H9 (cell line): ENCODE measurements around the gene LRPAP1. TPM values are rescaled to one million over a fixed set of nuclear protein-coding genes. Genes with fewer than 3 reads are reported as not detected.
A peak's percentile ranks its signal among the peaks of the same experiment; 100 is the strongest.
"Not testable (repeated sequence)": the region's sequence is repeated elsewhere in the genome, so short reads cannot be mapped to it uniquely, and the experiment has no call there.

Experiments
- DNase-seq: peaks from one replicate; pipeline ENCODE4 v3.0.0-alpha.2; 2017
- H2AFZ ChIP-seq: one replicate; pipeline ENCODE4 v1.6.1; 2013; ENCODE audit warnings: mild to moderate bottlenecking, low read length, control low read depth, moderate library complexity
- H2AK5ac ChIP-seq: 2 replicates; pipeline ENCODE4 v1.6.1; 2013; ENCODE audit warnings: low read length, control low read depth, mixed read lengths; ENCODE audit not compliant: insufficient read length
- H2BK120ac ChIP-seq: one replicate; pipeline ENCODE4 v1.6.1; 2013; ENCODE audit warnings: low read depth, mild to moderate bottlenecking, low read length, control low read depth, inconsistent platforms; ENCODE audit not compliant: poor library complexity, severe bottlenecking
- H2BK12ac ChIP-seq: 2 replicates; pipeline ENCODE4 v1.6.1; 2013; ENCODE audit warnings: low read length, control low read depth, mixed read lengths, low read depth; ENCODE audit not compliant: insufficient read length
- H2BK15ac ChIP-seq: 2 replicates; pipeline ENCODE4 v1.6.1; 2013; ENCODE audit warnings: low read depth, low read length, control low read depth
- H2BK20ac ChIP-seq: one replicate; pipeline ENCODE4 v1.6.1; 2013; ENCODE audit warnings: low read depth, mild to moderate bottlenecking, low read length, control low read depth, inconsistent platforms; ENCODE audit not compliant: poor library complexity, severe bottlenecking
- H2BK5ac ChIP-seq: 2 replicates; pipeline ENCODE4 v1.6.1; 2013; ENCODE audit warnings: low read length, control low read depth, mixed read lengths; ENCODE audit not compliant: insufficient read length
- H3K14ac ChIP-seq: 2 replicates; pipeline ENCODE4 v1.6.1; 2013; ENCODE audit warnings: low read length, control low read depth; ENCODE audit not compliant: insufficient read depth
- H3K18ac ChIP-seq: 2 replicates; pipeline ENCODE4 v1.6.1; 2013; ENCODE audit warnings: low read depth, mild to moderate bottlenecking, mixed read lengths, low read length, control low read depth; ENCODE audit not compliant: insufficient read length
- H3K23ac ChIP-seq: 2 replicates; pipeline ENCODE4 v1.6.1; 2013; ENCODE audit warnings: low read length, control low read depth, mixed read lengths, low read depth; ENCODE audit not compliant: insufficient read length
- H3K23me2 ChIP-seq: 2 replicates; pipeline ENCODE4 v1.6.1; 2013; ENCODE audit warnings: low read depth, mild to moderate bottlenecking, mixed read lengths, low read length, control low read depth; ENCODE audit not compliant: insufficient read length, poor library complexity, severe bottlenecking
- H3K27ac ChIP-seq: 2 replicates; pipeline ENCODE4 v1.5.1; 2013; ENCODE audit warnings: low read length, control low read depth, mixed read lengths, low read depth; ENCODE audit not compliant: insufficient read length
- H3K27me3 ChIP-seq: 2 replicates; pipeline ENCODE4 v1.6.1; 2013; ENCODE audit warnings: low read length, control low read depth, inconsistent platforms; ENCODE audit not compliant: insufficient read depth
- H3K4ac ChIP-seq: 2 replicates; pipeline ENCODE4 v1.6.1; 2013; ENCODE audit warnings: low read depth, mild to moderate bottlenecking, control low read depth, inconsistent platforms, low read length, moderate library complexity
- H3K4me1 ChIP-seq: 2 replicates; pipeline ENCODE4 v1.6.1; 2013; ENCODE audit warnings: low read length, control low read depth, inconsistent platforms; ENCODE audit not compliant: insufficient read depth
- H3K4me2 ChIP-seq: 2 replicates; pipeline ENCODE4 v1.6.1; 2013; ENCODE audit warnings: low read length, control low read depth, mixed read lengths; ENCODE audit not compliant: insufficient read length, insufficient read depth
- H3K56ac ChIP-seq: 2 replicates; pipeline ENCODE4 v1.6.1; 2013; ENCODE audit warnings: low read depth, mild to moderate bottlenecking, mixed read lengths, low read length, control low read depth; ENCODE audit not compliant: insufficient read length
- H3K79me1 ChIP-seq: 2 replicates; pipeline ENCODE4 v1.6.1; 2013; ENCODE audit warnings: low read depth, mild to moderate bottlenecking, moderate library complexity, low read length, control low read depth, inconsistent platforms; ENCODE audit not compliant: insufficient read depth, poor library complexity, severe bottlenecking
- H3K79me2 ChIP-seq: 2 replicates; pipeline ENCODE4 v1.6.1; 2013; ENCODE audit warnings: low read length, control low read depth, inconsistent platforms; ENCODE audit not compliant: insufficient read depth
- H3K9ac ChIP-seq: 2 replicates; pipeline ENCODE4 v1.6.1; 2013; ENCODE audit warnings: low read length, control low read depth, mixed read lengths; ENCODE audit not compliant: insufficient read length; ENCODE audit errors: extremely low read depth
- H3K9me3 ChIP-seq: one replicate; pipeline ENCODE4 v1.6.1; 2013; ENCODE audit warnings: low read depth, low read length, inconsistent platforms; ENCODE audit not compliant: control insufficient read depth
- H3T11ph ChIP-seq: one replicate; pipeline ENCODE4 v1.6.1; 2013; ENCODE audit warnings: mild to moderate bottlenecking, low read length, control low read depth, inconsistent platforms
- H4K20me1 ChIP-seq: one replicate; pipeline ENCODE4 v1.6.1; 2013; ENCODE audit not compliant: control insufficient read depth, insufficient read length, insufficient read depth
- H4K5ac ChIP-seq: 2 replicates; pipeline ENCODE4 v1.6.1; 2013; ENCODE audit warnings: low read depth, mild to moderate bottlenecking, mixed read lengths, low read length, control low read depth; ENCODE audit not compliant: insufficient read length
- H4K8ac ChIP-seq: replicated peaks from 2 replicates; pipeline ENCODE4 v1.6.1; 2013; ENCODE audit warnings: low read length, control low read depth, mixed read lengths, low read depth; ENCODE audit not compliant: insufficient read length
- H4K91ac ChIP-seq: 2 replicates; pipeline ENCODE4 v1.6.1; 2013; ENCODE audit warnings: low read depth, mild to moderate bottlenecking, moderate library complexity, mixed read lengths, low read length, control low read depth; ENCODE audit not compliant: insufficient read length
- H3K27ac Mint-ChIP-seq, 3 experiments: 2 replicates in 2 of 3; 3 replicates in 1 of 3; pipeline ENCODE4 v1.8.0; 2020 to 2021; ENCODE audit warnings: mixed read lengths in 3 of 3, mild to moderate bottlenecking in 1 of 3, moderate library complexity in 1 of 3
- H3K27me3 Mint-ChIP-seq: 2 replicates; pipeline ENCODE4 v1.8.0; 2021; ENCODE audit warnings: low read depth, mild to moderate bottlenecking, moderate library complexity, mixed read lengths
- H3K36me3 Mint-ChIP-seq, 3 experiments: 2 replicates in 2 of 3; 3 replicates in 1 of 3; pipeline ENCODE4 v1.8.0; 2020 to 2021; ENCODE audit warnings: low read depth in 3 of 3, mixed read lengths in 3 of 3; ENCODE audit not compliant: insufficient read depth in 1 of 3
- H3K4me1 Mint-ChIP-seq, 2 experiments: 2 replicates each; pipeline ENCODE4 v1.8.0; 2020; ENCODE audit warnings: mixed read lengths in 2 of 2
- H3K4me3 Mint-ChIP-seq, 2 experiments: 2 replicates in 1 of 2; 3 replicates in 1 of 2; pipeline ENCODE4 v1.8.0; 2020 to 2021; ENCODE audit warnings: mild to moderate bottlenecking in 2 of 2, mixed read lengths in 2 of 2, moderate library complexity in 1 of 2
- H3K9me3 Mint-ChIP-seq, 2 experiments: 2 replicates in 1 of 2; 3 replicates in 1 of 2; pipeline ENCODE4 v1.8.0; 2020; ENCODE audit warnings: mild to moderate bottlenecking in 2 of 2, mixed read lengths in 2 of 2, moderate library complexity in 1 of 2
- WGBS: extraction: QIAGEN DNeasy Blood & Tissue Kit; methylation state at CpG from one replicate; pipeline ENCODE4 v1.1.7; 2013; ENCODE audit warnings: missing lambda C conversion rate, low lambda C conversion rate, mixed read lengths; ENCODE audit not compliant: insufficient read length; ENCODE audit errors: extremely low coverage; 5-methylcytosine and 5-hydroxymethylcytosine counted together
- total RNA-seq: library from RNA; stranded (reverse); gene quantifications from 2 replicates; pipeline ENCODE4 v1.2.1, GENCODE V29; 2021
- TF ChIP-seq, protein P1 (sequence below): fragments of 200-600 bp; sonication (generic); conservative IDR thresholded peaks from 3 replicates; pipeline ENCODE4 v1.8.0; 2021; ENCODE audit warnings: antibody characterized with exemption, mild to moderate bottlenecking

Gene LRPAP1
- total RNA-seq, 1 experiment from 2014 or later = 85.9 TPM

DNA sequence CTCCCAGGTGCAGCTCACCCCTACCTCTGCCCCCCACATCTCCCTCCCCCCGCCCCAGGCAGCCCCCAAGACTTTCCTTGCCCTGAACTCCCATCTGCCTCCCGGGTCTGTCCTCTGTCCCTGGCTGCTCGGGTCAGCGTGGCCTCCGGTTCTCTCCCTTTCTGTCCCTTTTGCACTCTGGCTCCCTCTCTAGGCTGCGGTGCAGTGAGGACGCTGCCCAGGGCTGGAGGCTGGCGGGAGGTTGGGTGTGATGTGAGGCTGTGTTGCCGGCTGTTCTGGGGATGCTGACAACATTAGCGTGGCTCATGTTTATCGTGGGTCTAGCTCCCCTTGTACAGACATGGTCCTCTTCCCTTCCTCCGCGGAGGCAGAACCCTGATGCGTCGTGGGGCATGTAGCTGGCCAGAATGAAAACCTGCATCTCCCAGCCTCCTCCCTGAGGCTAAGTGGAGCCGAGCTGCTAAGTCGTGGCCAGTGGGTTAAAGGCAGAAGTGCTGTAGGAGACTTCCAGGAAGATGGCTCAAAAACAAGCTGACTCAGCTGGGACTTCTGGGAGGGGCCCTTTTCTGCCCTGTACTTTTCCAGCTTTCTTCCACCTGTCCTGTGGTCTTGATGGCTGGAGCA lies 24.1 kb upstream of the LRPAP1 start:
- not testable (repeated sequence) for H3K27ac ChIP-seq, H2BK20ac ChIP-seq, H4K8ac ChIP-seq, H3K79me1 ChIP-seq, H3K79me2 ChIP-seq, H4K5ac ChIP-seq, H3K56ac ChIP-seq, H4K20me1 ChIP-seq, H2BK12ac ChIP-seq, H3K4ac ChIP-seq, H3K9me3 ChIP-seq, H3K27ac Mint-ChIP-seq, H2AK5ac ChIP-seq, H2BK15ac ChIP-seq, H3K4me3 Mint-ChIP-seq, H3K27me3 ChIP-seq, H3T11ph ChIP-seq, H2BK5ac ChIP-seq, H3K23ac ChIP-seq, H3K9ac ChIP-seq, H3K4me2 ChIP-seq, H3K4me1 ChIP-seq, H2AFZ ChIP-seq, H3K36me3 Mint-ChIP-seq, H3K18ac ChIP-seq, H3K9me3 Mint-ChIP-seq, H3K23me2 ChIP-seq, H3K14ac ChIP-seq, H2BK120ac ChIP-seq, H4K91ac ChIP-seq, H3K4me1 Mint-ChIP-seq
- DNase-seq = peak; percentile 50
- TF ChIP-seq, protein P1, sequence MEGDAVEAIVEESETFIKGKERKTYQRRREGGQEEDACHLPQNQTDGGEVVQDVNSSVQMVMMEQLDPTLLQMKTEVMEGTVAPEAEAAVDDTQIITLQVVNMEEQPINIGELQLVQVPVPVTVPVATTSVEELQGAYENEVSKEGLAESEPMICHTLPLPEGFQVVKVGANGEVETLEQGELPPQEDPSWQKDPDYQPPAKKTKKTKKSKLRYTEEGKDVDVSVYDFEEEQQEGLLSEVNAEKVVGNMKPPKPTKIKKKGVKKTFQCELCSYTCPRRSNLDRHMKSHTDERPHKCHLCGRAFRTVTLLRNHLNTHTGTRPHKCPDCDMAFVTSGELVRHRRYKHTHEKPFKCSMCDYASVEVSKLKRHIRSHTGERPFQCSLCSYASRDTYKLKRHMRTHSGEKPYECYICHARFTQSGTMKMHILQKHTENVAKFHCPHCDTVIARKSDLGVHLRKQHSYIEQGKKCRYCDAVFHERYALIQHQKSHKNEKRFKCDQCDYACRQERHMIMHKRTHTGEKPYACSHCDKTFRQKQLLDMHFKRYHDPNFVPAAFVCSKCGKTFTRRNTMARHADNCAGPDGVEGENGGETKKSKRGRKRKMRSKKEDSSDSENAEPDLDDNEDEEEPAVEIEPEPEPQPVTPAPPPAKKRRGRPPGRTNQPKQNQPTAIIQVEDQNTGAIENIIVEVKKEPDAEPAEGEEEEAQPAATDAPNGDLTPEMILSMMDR = peak; percentile 53; the same call in 2 of the 3 replicates
- no CpG with 5 or more reads among the region's 17 CpGs for WGBS
- peaks cover 36% of the 10 kb centered on the region for H3K27me3 Mint-ChIP-seq

GRCh38 chr4:3555459-3556070 lies 23.3 kb upstream of the LRPAP1 start:
- H2AK5ac ChIP-seq, H2BK20ac ChIP-seq, H2BK120ac ChIP-seq, H4K8ac ChIP-seq, H2BK12ac ChIP-seq, H3K9ac ChIP-seq, H3K27ac Mint-ChIP-seq, H3K79me1 ChIP-seq, H3K4me1 Mint-ChIP-seq, H3T11ph ChIP-seq, H2BK5ac ChIP-seq, H4K20me1 ChIP-seq, H3K4me3 Mint-ChIP-seq, H3K27me3 ChIP-seq, DNase-seq, H3K9me3 ChIP-seq, H3K79me2 ChIP-seq, H3K36me3 Mint-ChIP-seq, H3K9me3 Mint-ChIP-seq, H2BK15ac ChIP-seq, H3K4me2 ChIP-seq, H3K14ac ChIP-seq, H2AFZ ChIP-seq, H3K56ac ChIP-seq, H3K23ac ChIP-seq, H4K91ac ChIP-seq, H3K18ac ChIP-seq, H3K23me2 ChIP-seq, H3K27ac ChIP-seq, H3K4ac ChIP-seq, H4K5ac ChIP-seq, H3K4me1 ChIP-seq: not testable (repeated sequence)
- WGBS = no CpG with 5 or more reads among the region's 18 CpGs
- peaks cover 36% of the 10 kb centered on the region for H3K27me3 Mint-ChIP-seq
